Adrenal gland (tissue), 5 donors: ENCODE data around the gene TBXAS1.

Source experiments
- CTCF ChIP-seq, 6 experiments: fragments of 450-650 bp in 4 of 6; fragments of 200-600 bp in 2 of 6; sonication (generic) in 1 of 6; IDR thresholded peaks; 1 replicate in 5 of 6; 2 replicates in 1 of 6; pipeline versions ENCODE4 v1.5.1 to v1.8.0; 2016 to 2021; ENCODE audit warnings: antibody characterized with exemption in 6 of 6, mild to moderate bottlenecking in 2 of 6, moderate library complexity in 1 of 6
- POLR2A ChIP-seq, 2 donors: fragments of 450-650 bp; IDR thresholded peaks; one replicate each; pipeline ENCODE4 v1.6.1; 2017; ENCODE audit warnings: antibody characterized with exemption in 2 of 2, mild to moderate bottlenecking in 2 of 2, moderate library complexity in 1 of 2
- donor health status: DM: no; HTN: no; CAD: no.

DNA sequence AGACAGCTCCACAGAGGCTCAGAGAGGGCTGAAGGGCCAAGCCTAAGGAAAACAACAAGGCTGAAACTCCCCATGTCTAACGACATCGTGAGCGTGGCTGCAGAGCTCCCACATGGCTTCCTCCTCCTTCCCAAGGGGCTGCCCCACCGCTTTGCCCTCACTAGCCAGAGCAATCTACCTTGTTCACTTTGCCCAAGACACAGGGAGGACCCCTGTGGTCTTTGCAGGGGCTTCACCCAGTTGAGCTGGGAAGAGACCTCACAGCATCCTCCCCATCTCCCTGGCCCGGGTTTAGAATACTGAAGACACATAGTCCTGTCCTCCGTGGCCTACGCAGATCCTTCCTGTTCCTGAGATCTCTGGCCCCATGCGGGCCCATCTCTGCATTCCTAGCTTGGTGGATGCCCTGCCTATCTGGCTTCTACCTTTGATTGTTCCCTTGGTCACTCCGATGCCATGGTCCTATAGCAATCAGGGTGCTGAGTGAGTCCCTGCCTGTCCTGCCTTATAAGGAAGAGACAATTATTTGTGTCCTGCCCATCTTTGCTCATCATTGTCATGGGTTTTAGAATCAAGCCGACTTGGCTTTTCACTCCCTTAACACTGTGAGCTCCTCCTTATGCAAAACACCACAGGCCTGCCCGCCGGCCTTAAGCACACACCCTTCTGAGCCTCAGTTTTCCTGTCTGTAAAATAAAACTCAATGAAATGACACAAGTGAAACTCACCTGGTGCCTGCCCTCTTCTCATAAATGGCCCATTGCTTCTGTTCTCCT is 160.5 kb downstream of the TBXAS1 start:
- no peak for TF ChIP-seq CTCF (IDR thresholded peaks at IDR 0.05)
- no peak for TF ChIP-seq POLR2A (IDR thresholded peaks at IDR 0.05)
